GM19240 (cell line): ENCODE results near the gene GOLGA7B.

Experiments used
- DNase-seq: peaks from one replicate; pipeline ENCODE4 v3.0.0; 2011; ENCODE audit warnings: low spot score; ENCODE audit not compliant: insufficient read length

Gene GOLGA7B

DNA sequence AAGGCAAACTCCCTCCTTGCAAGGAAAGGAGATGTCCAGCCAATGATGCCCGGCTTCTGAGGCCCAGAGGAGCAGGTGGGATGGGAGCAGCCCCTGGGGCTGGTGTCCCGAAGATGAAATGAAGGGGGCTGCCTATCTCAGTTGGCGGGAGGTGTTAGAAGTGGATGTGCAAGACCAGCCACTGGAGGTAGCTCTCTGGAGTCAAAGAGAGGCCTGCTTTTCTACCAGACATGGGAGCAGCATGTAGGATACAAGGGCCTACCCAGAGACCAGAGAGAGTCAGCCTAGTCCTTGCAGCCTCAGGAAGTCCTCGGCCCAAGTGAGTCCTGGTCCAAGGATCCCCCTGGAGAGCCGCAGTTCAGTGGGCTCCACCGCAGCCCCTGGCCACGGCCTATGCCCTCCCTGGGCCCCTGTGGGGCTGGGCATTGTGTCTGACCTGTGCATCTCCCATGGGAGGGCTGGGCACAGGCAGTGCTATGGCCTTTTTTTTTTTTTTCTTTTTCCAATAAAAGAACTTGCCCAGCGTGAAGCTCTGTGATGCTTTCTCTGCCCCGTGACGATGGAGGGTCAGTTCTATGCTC, 17.7 kb downstream of the GOLGA7B start:
- DNase-seq: no peak

DNA sequence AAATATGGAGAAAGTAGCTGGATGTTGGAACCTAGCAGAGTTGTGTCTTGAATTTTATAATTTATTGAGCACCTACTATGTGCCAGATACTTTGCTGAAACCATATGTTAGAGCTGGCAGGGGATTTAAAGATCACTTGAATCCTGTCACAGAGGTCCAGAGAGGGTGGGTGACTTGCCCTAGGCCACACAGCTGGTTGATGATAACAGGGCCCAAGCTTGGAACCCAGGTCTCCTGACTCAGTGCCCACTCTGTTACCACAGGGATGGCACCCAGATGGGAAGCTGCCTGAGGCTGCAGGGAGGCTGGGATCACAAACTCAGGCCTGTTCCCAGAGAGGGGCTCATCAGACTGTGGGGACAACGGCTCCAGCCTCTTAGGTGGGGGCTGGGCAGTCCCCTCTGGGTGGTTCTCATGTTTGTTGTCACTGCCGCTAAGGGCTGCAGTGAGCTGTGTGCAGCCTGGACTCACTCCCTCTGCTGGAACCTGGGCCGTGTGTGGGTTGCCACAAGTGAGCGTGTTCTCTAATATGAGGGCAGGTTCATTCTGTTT, 18.6 kb downstream of the GOLGA7B start:
- DNase-seq: no peak

DNA sequence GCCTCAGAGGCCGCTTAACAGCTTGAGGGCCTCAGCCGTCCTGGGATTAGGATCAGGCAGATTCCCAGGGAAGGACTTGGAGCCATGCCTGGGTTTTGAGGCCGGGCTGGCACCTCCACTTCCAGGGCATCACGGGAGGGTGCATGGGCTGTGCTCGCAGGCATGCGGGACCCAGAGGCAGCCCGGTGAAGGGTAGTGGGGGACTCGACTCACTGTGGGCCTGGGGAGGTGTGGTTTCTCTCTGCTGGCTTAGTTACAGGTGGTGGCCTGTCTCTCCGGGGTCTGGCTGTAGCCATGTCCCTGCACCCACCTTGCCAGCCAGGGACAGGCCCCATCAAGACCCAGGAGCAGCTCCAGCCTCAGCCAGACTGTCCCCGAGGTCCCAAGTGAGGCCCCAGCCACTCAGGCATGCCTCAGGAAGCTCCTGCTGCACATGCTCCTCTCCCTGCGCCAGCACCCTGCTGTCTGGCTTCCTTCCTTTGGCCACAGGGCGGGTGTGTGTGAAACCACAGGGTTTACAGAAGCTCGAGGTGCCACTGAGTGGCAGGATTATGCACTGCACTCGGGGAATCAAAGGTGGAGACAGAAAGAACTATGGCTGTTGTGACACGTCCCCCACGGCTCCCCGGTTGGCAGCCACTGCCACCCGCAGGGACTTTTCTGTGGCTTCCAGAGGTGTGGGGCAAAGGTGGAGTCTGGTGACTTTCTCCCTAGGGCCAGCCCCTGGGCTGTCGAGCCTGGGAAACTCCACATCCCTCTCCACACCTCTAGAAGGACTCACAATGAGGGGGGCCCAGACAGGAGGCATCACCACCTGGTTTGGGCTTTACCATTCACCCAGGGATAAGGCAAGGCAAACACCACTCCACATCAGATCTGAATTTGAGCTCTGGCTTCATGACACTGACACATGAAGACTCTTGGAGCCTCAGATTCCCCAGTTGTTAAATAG, 19.7 kb downstream of the GOLGA7B start:
- peak; percentile 68 for DNase-seq

DNA sequence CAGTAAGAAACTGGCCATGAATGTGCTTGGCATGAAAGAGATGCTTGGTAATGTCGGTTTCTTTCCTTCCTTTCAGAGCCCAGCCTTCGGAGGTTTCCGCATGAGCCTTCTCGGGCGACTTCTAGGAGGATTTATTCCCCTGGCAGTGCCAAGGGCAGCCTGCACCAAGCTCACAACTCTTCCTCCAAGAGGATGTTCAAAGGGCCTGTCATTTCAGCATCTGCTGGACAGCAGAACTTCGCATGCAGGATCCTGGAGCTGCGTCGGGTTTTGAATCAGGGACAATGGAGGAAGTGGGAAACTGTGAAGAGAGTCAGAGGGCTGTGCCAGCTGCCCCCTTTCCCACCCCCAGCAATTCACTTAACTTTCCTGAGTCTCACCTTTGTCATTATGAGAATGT, 21.3 kb downstream of the GOLGA7B start:
- no peak for DNase-seq

DNA sequence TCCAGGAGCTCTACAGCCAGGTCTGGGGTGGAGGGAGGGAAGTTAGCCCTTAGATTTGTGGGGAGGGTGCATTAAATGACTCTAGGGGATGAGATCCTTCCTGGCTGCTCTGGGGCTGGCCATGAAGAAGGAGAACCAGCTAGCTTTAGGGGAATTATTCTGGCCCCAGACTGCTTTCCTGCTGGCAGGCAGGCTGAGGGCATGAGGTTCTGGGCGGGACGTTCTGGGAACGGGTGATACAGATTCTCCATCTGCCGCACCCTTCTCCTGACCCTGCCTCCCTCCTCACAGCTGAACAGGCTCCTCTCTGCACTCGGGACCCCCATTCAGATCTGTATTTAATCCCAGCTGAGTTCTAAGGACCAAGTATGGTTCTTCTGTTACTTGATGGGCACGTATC, 23.9 kb downstream of the GOLGA7B start:
- DNase-seq: no peak

DNA sequence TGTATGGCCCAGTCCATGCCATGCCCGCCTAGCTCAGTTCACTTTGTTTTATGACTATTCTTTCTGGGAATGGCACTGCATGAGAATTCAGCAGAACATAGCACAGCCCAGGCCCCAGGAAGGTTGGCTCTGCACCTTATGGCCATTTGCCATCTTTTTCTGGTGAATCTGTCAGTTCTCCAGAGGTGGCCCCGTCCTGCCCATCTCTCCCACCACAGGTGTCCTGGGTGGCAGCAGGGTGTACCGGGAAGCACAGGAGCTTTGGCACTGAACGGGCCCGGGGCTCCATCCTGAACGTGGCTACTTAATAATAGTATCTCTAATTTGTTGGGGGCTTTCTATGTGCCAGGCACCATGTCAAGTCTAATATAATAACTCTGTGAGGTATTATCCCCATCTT, 24.7 kb downstream of the GOLGA7B start:
- DNase-seq: no peak

DNA sequence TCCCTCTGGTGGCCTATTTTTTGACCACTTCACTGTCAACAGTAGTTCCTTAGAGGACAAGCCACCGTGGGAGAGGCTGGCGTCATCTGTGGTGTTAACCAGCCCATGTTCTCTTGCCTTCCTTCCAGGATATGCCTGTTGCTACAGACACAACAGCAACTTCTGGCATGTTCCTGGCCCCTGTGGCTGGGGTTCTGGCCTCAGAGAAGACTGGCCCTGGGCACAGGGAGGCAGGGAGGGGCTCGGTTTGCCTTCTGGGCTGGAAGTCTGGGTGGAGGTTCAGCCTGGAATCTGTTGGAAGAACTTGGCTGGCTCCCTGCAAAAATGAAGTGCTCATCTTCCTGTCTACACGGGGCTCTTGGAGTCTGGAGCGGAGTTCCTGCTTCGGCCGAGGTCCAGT, 25.7 kb downstream of the GOLGA7B start:
- DNase-seq: no peak

DNA sequence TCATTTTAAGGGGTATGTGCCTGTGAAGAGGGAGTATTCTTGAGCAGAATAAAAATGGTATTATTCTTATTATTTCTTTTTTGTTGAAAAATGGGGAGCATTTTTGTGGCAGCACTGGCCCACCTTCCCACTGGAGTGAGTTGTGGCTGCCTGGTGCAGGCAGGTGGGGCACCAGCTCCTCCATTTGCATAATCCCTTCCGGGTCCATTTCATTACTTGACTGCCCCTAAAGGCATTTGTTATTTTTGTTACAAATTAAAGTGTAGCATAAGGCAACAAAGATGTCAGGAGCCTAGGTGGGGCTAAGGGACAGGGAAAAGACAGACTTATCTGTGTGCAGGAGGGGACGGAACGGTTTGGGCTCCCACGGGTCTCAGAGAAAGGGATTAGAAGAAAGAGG, 26.8 kb downstream of the GOLGA7B start:
- DNase-seq: no peak

DNA sequence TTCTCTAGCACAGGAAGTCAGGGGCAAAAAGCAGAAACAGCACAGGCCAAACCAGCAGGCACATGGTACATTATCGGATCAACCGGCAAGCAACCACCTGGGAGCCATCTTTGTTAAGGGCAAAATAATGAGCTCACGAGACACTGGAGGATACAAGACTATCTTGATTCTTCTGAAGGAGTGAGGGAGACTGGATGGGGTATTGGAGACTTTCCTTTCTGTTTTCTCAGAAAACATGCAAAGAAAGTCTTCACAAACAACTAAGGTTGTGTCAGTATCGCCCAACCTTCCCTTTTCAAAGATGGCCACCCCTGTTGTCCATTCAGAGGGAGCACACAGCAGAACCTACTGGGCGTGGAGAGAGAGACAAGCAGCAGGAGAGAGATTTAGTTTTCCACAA, 29.6 kb downstream of the GOLGA7B start:
- no peak for DNase-seq

DNA sequence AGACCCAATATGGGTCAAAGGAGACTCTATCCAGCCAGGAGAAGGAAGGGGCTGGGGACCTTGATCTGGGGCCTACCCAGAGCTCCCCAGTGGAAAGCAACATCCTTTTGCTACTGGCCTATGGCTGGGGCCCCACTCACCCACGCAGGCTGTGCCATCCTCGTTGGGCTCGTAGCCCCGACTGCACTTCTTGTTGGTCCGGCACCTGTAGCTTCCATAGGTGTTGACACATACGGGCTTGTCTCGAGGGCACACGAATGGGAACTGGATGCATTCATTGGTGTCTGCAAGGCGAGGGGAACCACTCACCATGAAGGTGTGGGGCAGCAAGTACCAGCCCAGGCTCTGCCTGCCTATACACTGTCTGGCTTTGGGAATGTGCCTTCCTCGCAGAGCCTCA, 30.5 kb downstream of the GOLGA7B start:
- no peak for DNase-seq

DNA sequence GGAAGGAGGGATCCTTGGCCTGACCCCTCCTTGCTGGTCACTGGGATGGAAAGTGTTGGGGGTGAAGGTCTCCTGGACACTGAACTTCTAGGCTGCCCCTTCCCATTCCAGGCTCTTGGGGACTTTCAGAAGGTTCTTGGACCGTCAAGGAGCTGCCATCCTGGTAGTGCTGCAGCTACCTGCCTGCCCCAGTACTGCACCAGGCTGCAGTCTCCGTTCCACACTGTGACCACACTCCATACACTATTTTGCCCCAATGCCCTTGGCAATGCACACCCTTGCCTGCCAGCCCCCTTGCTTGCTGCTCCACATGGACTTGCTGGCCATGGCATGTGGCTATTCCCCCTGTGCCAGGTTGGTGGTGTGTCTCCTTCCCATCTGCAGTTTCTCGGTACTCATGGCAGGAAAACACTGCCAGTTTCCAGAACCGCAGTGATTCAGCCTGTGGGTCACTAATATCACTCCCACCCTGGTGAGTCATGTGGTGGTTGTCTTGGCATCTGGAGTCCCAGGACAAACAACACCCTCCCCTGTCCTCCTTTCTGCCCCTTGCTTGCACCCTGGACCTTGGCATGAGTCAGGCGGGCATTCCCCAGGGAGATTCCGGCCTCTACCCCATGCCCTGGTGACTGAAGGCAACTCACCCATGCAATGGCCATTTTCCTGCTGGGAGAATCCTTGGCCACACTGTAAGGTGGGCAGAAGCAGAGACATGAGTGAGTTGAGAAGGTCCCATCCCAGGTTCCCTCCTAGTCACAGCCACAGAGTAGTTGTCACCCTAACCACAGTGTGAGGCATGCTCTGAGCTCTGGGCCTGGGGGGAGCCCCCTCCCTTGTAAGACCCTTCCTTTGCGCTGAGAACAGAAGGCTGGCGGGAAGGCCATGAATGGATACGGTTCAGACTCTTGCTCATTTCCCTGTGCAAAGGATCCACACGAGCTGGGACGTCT, 32.8 kb downstream of the GOLGA7B start:
- DNase-seq: no peak

DNA sequence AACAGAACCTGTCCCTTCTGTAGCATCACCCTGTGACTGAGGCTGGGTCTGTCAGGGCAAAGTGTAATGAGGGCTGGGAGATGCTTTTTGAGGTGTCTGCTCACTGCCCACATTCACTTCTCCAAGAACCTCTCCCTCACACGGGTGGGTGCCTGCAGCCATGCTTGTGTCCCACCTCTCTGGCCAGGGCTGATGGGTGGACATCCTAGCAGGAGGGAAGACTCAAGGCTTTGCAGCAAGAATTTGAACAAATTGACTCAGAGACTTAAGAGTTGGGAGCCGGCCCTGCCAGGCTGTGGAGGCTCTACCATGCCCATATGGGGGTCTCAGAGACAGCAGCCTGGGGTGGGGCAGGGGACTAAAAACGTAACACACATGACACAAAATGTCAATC, 33.4 kb downstream of the GOLGA7B start:
- no peak for DNase-seq

DNA sequence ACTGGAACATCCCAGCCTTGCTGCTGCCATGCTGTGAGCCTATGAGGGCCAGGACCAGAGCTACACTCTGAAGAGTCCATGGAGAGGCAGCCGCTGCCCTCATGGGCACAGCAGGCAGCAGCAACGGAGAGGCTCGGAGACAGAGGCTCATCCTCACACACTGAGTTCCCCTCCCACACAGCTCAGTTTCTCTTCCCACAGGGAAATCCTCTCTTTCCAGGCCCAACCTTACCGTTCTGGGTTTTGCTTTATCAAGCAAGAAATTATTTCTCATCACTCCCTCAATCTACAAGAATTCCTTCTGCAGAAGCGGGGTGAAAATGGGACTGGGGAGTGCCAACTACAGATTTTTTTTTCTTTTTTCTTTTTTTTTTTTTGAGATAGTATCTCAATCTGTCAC, 36.6 kb downstream of the GOLGA7B start:
- DNase-seq: no peak

DNA sequence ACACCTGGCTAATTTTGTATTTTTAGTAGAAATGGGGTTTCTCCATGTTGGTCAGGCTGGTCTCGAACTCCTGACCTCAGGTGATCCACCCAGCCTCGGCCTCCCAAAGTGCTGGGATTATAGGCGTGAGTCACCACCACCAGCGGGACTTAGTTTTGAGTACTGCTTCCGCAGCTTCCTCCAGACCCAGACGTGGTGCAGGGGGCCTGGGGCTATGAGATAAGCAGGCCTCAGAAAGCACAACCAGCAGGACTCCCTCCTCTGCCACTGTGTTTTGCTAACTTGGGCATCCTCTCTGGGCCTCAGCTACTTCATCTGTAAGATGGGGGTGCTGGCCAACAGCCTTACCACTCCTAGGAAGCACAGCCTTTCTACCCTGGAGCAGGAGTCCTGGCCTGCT, 37.8 kb downstream of the GOLGA7B start:
- no peak for DNase-seq

DNA sequence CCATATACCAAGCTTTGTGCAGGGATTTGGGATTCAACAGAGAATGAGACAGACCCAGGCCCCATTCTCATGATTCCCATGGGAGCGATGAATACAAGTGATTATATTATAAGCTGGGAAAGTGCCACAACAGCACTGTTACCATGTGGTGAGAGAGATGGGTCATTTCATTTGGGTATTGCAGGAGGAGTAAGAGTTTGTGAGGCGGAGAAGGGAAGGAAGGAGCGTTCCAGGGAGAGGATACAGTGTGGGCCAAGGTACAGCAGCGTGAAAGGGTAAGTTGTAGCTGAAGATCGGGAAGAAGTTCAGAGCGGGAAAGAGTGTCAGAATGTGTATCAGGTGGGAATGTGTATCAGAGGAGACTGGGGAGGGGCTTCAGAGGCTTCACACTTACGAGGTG, 38.5 kb downstream of the GOLGA7B start:
- no peak for DNase-seq

DNA sequence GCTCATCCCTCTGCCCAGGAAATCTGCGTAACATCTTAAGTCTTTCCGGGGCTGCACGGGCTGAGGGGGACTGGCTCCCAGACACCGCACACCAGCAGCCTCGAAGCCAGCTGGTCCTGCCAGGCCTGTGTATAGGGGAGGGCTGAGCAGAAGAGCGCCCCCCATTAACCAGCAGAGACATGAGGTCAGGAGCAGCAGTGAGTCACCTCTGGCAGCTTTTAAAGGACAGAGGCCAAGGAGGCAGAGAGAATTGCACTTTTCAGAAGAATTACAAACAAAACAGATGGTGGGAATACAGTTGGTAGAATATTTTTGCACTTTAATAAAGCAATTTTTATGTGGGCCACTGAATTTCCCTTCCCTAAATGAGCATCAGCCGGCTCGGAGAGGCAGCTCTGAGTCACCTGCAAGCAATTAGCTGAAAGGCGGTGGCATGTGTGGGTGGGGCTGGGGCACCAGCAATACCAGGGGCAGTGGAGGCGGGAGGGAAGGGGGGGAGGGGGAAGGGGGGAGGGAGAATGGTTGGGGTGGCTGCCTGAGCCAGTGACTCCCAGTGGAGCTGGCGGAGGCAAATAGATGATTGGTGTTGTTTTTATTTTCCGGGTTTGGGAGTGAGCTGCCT, 39.1 kb downstream of the GOLGA7B start:
- DNase-seq: no peak

DNA sequence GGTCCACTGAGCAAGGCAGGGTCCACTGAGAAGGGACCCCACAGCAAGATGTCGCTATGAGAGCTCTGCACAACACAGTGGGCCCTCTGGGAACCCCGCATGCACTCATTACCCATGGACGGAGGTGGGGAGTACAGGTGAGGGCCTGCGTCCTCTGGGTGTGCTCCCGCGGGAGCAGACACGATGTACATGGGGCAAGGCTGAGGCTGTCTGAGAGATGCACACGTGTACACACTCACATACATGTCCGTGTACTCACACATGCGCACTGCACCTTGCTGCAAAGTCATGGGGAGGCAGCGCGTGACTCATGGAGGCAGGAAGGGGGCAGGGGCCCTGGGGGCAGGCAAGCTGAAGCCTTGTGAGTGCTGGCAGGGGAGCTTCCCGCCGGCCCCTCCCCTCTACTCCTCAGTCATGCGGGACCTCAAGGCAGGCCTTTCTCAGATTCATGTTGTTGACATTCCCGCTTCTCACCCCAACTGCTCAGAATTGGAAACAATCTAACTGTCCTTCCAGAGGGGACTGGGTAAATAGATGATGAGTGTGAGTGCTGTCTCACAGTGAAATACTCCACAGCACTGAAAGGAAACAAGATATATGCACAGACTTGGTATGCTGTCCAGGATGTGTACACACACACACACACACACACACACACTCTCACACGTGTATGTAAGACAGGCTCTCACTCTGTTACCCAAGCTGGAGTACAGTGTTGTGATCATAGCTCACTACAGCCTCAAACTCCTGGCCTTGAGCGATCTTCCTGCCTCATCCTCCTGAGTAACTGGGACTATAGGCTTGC, 40.0 kb downstream of the GOLGA7B start:
- no peak for DNase-seq

DNA sequence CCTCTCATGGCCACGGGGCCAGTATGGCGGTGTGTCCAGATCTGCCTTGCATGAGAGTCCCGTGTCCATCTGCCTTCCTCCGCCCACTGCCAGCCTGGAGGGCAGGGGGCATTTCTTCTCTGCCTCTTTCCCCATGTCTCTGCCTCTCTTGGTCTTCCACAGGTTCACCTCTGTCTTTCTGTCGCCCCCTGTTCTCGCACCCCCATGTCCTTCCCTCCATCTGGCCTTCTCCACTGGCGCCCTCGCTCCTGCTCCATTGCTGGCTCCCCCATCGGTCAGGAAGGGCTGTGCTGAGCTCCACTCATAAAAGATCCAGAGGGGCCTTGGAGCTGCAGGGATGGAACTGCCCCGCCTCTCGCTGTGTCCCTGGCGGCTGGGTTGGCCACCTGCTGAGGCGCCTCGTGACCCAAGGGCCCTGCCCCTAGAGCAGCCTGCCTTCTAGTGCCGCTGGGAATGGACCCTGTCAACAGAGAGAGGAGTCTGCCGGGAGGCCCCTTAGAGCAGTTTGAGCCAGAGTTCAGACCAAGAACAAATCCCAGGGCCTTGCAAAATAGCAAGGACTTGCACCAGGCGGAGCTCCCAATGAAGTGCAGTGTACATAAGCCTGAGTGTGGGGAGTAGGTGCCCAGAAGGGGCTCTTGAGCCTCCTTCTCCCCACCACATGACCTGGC, 42.0 kb downstream of the GOLGA7B start:
- no peak for DNase-seq

DNA sequence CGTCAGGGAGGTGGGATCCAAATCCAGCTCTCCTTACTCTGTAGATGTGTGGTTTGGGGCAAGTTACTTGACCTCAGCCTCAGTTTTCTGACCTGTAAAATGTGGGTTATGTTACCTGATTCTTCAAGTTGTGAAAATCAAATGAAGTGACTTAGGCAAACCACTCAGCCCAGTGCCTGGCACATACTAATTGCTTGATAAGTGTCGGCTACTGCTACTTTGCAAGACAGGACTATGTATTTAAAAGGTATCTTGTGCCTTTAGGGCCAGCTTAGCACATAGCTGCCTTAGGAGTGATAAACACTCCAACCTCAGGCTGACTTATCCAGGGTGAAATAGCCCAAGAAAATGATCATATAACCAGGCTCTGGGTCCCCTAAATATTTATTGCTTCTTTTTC, 42.9 kb downstream of the GOLGA7B start:
- DNase-seq: no peak

DNA sequence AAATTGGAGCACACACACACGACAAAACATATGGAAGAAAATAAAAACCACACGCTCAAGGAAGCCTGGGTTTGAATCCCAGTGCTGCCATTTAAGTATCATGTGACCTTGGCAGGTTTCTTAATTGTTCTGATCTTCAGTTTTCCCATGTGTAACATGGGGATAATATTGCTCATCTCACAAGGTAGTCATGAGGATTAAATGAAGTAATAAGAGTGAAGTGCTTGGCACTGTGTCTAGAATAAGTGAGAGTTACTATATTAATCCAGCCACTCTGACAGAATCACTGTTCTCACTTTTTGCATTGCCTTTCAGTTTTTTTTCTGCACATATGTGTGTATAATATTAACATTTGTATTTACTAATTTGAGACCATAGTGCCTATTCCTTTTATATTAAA, 43.3 kb downstream of the GOLGA7B start:
- DNase-seq: no peak
